Measurements from ENCODE around the gene NEDD9. TPM values are rescaled to one million over a fixed set of nuclear protein-coding genes. Genes with fewer than 3 reads are reported as not detected.

The NEDD9 gene
- total and polyA plus RNA-seq, 2 of the 13 experiments (the other 11 are each of a cell fraction or from before 2014, with no cell fraction given), result 27.1 to 389 TPM

DNA sequence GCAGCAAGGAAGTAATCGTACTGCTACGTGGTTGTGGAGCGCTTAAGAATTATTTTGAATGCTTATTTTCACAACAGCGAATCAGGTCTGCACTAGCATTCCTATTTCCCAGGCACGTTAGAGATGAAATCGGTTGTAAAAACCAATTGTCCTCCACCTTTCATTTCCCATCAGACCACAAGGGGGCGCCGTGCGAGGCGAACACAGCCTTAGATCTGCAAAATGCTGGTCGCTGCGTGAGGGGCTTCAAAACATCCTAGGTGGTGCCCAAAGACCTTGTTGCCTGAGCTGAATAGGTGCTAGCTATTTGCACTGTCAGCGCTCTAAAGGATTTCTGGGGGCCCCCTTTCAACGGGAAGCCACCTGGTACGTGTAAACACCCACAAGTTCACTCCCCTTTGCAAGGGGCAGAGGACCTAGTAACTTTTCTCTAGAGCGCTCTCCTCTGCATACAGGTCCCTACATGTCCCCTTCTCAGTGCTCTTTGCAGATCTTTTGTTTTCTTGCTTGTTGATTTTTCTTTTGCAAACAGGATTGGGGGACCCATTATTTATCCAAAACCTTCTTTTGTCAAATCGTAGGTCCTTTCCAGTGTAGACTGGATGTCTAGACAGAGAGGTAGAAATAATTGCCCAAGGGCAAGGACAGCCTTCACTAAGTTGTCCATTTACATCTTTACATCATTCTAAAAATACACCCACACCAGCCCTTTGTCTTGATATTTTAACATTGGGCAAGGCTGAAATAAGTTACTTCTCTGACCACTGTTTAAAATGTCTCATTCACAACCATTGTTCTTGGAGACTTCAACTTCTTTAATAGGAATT is 59.8 kb downstream of the NEDD9 start (continued):
- TF ChIP-seq, protein P1, sequence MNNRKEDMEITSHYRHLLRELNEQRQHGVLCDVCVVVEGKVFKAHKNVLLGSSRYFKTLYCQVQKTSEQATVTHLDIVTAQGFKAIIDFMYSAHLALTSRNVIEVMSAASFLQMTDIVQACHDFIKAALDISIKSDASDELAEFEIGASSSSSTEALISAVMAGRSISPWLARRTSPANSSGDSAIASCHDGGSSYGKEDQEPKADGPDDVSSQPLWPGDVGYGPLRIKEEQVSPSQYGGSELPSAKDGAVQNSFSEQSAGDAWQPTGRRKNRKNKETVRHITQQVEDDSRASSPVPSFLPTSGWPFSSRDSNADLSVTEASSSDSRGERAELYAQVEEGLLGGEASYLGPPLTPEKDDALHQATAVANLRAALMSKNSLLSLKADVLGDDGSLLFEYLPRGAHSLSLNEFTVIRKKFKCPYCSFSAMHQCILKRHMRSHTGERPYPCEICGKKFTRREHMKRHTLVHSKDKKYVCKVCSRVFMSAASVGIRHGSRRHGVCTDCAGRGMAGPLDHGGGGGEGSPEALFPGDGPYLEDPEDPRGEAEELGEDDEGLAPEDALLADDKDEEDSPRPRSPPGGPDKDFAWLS (CRISPR knock-in tag; IDR thresholded peaks at IDR 0.05; ENCODE audit: borderline replicate concordance), result no peak
- TF ChIP-seq ZNF263 (CRISPR knock-in tag; IDR thresholded peaks at IDR 0.05) (no peak), PCBP1 (IDR thresholded peaks at IDR 0.05; ENCODE audit: borderline replicate concordance, low read depth, low read length) (no peak), MAFK (conservative IDR thresholded peaks at IDR 0.05 in 1 of 2, IDR thresholded peaks at IDR 0.05 in 1 of 2; ENCODE audit: low read length in 2 of 2) (peak; percentile 63 to 70), SP1 (IDR thresholded peaks at IDR 0.05) (no peak), SP1 (CRISPR knock-in tag; IDR thresholded peaks at IDR 0.05) (no peak), JUNB (CRISPR knock-in tag; IDR thresholded peaks at IDR 0.05; ENCODE audit: borderline replicate concordance) (no peak), ZHX2 (IDR thresholded peaks at IDR 0.05; ENCODE audit: low read depth) (no peak), ZHX2 (CRISPR knock-in tag; IDR thresholded peaks at IDR 0.05; ENCODE audit: borderline replicate concordance) (no peak), ATM (IDR thresholded peaks at IDR 0.05; ENCODE audit: borderline replicate concordance) (no peak), ZKSCAN5 (CRISPR knock-in tag; IDR thresholded peaks at IDR 0.05) (no peak), ASH2L (IDR thresholded peaks at IDR 0.05; ENCODE audit: insufficient read length, low read depth, low read length) (no peak), MEIS2 (CRISPR knock-in tag; IDR thresholded peaks at IDR 0.05) (no peak), ZMYM4 (CRISPR knock-in tag; IDR thresholded peaks at IDR 0.05) (peak; percentile 85), ZNF589 (CRISPR knock-in tag; conservative IDR thresholded peaks at IDR 0.05) (no peak), PREB (CRISPR knock-in tag; IDR thresholded peaks at IDR 0.05) (no peak), NFIC (IDR thresholded peaks at IDR 0.05; ENCODE audit: low read length) (no peak), ZNF546 (CRISPR knock-in tag; conservative IDR thresholded peaks at IDR 0.05) (no peak)
- TF ChIP-seq, protein P2, sequence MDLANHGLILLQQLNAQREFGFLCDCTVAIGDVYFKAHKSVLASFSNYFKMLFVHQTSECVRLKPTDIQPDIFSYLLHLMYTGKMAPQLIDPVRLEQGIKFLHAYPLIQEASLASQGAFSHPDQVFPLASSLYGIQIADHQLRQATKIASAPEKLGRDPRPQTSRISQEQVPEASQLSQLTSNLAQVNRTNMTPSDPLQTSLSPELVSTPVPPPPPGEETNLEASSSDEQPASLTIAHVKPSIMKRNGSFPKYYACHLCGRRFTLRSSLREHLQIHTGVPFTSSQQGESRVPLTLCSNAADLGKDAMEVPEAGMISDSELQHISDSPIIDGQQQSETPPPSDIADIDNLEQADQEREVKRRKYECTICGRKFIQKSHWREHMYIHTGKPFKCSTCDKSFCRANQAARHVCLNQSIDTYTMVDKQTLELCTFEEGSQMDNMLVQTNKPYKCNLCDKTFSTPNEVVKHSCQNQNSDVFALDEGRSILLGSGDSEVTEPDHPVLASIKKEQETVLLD (CRISPR knock-in tag; IDR thresholded peaks at IDR 0.05; ENCODE audit: low read depth), result no peak

Data from HepG2 (cell line).